Skin epidermis (tissue), 12 donors: ENCODE results near the gene HMX1.

ENCODE experiments used
- H3K27ac ChIP-seq, 21 experiments: fragments of 200-600 bp; sonication (generic) in 11 of 21; one replicate each; pipeline ENCODE4 v1.5.0; 2020; ENCODE audit warnings: mild to moderate bottlenecking in 3 of 21, inconsistent platforms in 2 of 21, moderate library complexity in 2 of 21
- H3K4me3 ChIP-seq, 7 experiments: fragments of 200-600 bp; sonication (generic) in 2 of 7; one replicate each; pipeline ENCODE4 v1.5.0; 2020; ENCODE audit warnings: inconsistent platforms in 2 of 7, mild to moderate bottlenecking in 2 of 7, moderate library complexity in 1 of 7

HMX1 gene

DNA sequence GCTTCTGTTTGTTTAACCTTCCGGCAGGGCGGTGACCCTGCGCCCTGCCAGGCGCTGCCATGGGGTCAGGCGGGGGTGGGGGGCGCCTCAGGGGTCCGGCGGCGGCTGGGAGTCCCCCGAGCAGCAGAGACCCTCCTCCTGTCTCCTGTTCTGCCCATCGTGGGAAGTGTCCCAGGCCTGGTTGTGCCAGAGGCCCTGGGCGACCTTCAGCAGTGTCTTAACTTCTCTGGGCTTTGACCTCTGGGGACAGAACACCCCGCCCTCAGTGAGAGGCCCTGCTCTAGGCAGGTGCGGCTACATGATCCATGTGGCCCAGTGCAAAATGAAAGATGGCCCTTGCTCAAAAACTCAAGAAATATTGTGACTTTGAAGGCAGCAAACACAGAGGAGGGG is 22.8 kb upstream of the HMX1 start:
- Histone ChIP-seq H3K27ac (no peak overlapping the region), H3K4me3 (no peak overlapping the region)

DNA sequence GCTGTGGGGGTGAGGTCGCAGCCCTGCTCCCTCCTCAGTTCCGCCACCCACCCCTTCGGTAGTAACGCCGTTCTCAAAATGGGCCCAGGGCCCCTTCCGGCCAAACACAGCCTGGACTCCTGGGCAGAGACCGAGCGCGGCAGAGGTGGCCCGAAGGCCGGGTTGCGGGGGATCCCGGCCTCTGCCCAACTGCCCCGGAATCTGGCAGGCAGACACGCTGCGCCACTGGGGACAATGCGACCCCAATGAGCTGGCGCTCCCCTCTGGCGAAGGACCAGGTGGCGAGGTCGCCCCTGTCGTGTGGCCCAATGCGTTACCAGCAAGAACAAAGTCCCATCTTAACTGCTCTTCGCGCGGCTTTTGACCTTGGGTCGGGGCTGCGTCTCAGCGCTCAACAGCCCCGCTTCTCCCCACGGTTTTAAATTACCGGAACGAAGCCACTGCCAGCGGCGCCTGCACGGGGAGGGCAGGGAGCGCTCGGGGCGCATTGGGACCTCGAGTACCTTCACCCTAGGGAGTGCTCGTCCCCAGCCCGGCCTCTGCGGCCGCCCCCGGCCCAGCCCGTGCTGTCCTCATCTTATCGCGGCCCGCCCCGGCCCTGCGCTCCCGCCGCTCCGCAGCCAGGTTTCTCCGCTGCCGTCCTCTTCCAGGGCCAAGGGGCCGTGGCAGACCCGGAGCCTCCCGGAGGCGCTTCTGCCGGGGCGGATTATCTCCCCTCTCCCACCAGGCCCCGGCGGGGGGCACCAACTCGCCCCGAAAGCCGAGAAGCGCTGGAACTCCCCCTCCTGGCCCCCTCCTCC is 22.2 kb upstream of the HMX1 start:
- H3K4me3 ChIP-seq: no peak overlapping the region
- H3K27ac ChIP-seq: peak overlapping the region in 1 of 21 experiments; percentile 63

DNA sequence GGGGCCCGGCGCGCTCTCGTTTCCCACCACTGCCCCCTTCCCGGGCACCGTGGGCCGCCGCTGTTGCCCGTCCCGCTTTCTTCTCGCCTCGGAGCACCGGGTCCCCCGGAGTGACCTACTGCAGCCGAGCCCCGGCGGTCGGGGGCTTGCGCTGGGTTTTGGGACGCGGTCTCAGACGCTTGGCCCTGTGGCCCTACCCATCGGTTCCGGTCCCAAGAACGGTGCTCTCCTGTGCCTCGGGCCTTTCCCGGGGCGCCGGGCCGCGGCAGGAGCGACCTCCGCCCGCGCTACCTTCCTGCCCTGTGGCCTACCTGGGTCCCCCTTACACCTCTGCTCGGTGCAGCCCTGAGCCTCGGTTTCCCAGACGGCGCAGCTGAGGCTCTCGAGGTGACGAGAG is 21.6 kb upstream of the HMX1 start:
- peak overlapping the region in 1 of 21 experiments; percentile 63 for H3K27ac ChIP-seq
- no peak overlapping the region for H3K4me3 ChIP-seq

DNA sequence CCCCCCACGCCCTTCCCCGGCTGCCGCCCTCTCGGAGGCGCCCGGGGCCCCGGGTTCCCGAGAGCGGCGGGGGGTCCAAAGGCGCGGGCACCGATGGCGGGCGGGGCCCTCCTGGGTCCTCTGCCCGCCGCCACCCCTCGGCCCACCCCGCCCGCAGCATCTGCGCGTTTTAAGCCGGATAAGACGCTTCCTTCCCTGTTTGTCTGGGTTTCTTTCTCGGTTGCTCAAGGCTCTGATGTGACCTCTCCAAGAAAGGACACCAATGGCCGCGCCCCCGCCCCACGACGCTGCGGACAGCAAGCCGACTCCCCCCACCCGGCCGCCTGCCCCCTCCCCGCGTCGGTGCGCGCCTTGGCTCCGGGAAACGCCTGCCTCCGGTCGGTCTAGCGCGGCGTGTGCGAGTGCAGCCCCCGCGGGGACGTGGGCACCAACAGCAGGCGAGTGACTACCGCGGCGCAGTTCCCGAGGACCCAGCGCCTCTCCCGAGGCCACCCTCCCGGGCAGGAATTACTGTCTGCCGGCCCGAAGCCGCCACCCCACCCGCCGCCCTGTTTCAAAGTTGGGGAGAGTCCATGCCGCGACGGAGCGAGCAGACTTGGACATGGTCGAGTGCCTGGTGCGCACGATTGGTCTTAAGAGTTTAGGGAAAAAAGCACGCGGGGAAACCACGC is 21.1 kb upstream of the HMX1 start:
- peak overlapping the region in 1 of 21 experiments; percentile 63 for H3K27ac ChIP-seq
- no peak overlapping the region for H3K4me3 ChIP-seq

DNA sequence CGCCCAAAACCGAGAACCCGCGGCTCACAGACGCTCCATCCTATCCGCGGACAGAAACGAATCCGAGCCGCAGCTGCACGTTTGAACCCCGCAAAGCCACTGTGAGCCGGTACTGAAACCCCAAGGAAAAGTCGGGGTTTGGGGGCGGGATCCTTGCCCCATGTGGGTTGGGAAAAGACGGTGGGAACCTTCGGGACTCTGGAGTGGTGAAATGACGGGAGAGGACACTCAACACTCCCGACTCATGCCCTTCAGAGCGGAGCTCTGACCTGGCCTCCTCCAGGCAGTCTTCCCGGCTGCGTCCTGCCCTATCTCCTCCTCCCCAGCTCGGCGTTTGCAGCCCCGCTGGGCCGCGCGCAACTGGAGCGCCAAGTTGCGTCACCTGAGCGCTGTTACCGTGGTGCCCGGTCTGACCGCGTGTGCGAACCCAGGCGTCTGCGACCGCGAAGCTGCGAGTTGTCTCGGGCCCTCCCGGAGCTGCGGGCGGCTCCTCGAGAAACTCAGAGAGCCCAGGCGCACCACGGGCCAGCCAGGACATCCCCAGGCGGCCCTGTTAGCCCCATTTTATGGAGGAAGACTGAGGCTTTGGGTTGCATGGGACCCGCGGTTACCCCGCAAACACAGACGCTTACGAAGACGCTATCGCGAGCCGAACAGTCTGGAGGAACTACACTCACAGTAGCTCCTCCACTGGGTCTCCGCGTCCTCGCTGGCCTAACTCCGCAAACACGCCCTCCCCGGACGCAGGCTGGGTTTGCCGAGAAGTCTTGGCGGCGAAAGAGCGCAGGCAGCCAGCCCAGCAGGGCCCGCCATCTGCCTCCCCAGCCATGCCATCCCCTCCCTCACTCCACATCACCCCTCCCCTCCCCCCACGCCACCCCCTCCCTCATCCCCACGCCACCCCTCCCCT is 20.3 kb upstream of the HMX1 start:
- Histone ChIP-seq H3K27ac (no peak overlapping the region), H3K4me3 (no peak overlapping the region)

DNA sequence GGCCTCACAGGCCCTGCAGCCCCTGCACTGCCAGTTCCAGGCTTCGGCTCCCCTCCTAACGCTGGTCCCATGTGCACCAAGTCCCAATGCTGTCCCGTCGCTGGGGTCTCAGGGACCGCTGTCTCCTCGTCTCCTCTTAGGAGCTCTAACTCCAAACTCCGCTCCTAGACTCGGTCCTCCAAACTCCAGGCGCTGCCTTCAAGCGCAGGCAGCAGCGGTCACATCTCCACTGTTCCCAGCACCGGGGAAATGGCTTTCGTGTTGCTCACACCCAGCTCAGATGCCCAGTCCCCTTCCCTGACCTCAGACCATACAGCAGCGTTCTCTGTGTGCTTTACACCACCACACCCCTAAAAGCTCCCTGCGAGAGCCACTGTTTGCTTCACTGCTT is 19.6 kb upstream of the HMX1 start:
- Histone ChIP-seq H3K4me3 (no peak overlapping the region), H3K27ac (no peak overlapping the region)

DNA sequence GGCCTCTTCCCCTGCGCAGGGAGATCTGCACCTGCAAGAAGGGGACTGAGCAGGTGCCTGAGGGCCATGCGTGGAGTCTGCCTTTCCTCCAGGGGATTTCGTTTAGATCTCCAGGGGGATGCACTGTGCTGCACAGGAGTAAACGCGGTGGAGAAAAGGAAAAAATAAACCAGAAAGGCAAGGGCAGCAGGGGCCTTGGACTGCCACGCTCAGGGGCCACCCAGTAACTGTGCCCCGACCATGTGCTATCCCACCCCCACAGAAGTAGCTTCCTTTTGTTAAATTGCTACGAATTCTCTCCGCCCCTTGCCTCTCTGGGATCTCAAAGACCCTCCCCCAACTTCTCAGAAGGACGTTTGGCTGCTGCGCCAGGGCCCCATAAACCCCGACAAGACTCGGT is 17.2 kb upstream of the HMX1 start:
- Histone ChIP-seq H3K4me3 (no peak overlapping the region), H3K27ac (no peak overlapping the region)

DNA sequence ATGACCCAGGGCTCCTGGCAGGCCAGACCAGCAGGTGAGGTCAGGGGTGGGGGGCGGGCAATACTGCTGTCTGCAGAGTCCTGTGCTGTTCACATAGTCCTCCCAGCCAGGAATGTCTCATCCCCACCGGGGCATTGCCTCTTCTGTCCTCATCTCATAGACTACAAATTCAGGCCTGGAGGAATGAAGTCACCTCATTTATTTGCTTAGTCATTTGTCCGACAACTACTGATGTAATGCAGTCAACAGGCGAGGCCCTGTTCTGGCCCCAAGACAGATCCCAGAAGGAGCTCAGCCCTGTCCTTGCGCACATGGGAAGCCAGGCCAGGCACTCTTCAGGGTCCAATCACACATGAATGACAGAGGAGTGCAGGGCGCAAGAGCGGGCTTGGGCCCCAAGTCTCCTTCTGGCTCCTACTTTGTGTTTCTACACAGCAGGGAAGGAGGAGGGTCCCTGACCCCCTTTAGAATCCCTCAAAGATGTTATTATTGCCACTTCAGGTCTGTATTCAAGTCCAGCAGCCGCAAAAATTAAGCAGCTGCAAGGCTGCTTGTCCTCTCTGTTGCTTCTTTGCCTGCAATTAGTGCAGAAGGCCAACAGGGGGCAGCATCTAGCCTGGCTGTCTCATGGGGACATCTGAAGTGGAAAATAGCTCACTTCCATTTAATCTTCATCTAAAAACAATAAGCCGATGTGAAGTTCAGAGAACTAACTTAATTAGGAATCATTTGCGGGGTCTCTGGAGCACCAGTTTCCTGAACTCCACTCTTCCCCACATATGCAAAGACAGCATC is 15.2 kb upstream of the HMX1 start:
- Histone ChIP-seq H3K27ac (no peak overlapping the region), H3K4me3 (no peak overlapping the region)

DNA sequence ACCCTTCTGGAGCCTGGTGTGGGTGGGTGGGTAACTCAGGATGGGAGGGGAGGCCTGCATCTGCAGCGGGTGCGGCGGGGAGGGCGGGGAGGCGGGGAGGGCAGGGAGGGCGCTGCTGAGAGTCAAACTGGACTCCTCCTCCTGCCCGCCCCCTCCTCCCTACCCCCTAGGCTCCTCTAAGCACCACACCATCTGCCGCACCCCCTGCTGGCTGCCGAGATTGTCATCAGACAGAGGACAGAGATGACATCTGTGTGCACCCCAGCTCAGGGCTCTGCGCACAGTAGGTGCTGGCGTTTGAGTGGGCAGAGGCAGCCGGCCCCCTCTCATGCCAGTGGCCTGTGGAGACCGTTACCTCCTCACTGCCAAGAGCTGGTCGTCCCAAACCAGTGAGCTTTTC is 10.6 kb upstream of the HMX1 start:
- Histone ChIP-seq H3K4me3 (no peak overlapping the region), H3K27ac (no peak overlapping the region)

DNA sequence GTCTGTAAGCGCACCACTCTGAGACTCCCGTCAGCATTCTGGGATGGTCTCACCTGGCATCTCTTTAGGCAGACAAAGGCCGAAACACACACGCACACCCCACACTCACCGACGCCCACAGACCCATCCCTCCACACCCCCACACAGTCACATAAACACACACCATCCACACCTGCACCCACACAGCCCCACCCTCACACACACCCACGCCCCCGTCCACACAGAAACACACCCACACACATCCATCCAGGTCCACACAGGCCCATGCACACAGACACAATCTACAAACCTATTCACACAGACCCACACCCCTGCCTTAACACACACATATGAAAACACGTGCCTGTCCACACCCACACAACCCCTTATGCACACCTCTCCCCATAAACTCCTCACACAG is 9.2 kb upstream of the HMX1 start:
- Histone ChIP-seq H3K4me3 (no peak overlapping the region), H3K27ac (no peak overlapping the region)

DNA sequence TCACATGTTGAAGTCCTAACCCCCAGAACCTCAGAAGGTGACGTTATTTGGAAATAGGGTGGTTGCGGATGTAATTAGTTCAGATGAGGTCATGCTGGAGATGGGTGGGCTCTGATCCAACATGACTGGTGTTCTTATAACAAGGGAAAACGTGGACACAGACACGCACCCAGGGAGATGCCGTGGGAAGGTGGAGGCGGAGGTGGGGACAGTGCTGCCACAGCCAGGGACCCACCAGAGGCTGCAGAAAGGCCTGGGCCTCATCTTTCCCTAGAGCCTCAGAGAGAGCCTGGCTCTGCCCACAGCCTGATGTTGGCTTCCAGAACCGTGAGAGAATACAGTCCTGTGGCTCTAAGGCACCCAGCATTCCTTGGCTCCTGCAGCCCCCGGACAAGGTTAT is 7.9 kb upstream of the HMX1 start:
- Histone ChIP-seq H3K4me3 (no peak overlapping the region), H3K27ac (no peak overlapping the region)

DNA sequence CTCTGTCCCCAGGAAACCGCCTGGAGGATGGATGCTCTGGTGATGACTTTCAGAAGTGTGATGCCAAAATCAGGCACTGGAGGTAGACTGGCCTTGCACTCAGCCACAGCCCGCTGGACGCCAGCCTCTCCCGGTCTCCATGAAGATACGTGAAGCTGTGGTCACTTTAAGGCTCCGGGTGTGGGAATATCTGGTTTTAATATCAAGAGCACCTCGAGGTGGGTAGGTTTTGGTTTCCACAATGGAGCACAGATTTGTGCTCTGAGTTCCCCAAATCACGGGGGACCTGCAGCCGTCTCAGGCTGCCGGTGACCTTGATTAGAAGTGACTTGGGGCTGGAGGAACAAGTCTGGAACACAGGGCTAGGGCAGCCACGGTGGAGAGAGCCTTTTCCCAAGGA is 6.8 kb upstream of the HMX1 start:
- Histone ChIP-seq H3K4me3 (no peak overlapping the region), H3K27ac (no peak overlapping the region)

DNA sequence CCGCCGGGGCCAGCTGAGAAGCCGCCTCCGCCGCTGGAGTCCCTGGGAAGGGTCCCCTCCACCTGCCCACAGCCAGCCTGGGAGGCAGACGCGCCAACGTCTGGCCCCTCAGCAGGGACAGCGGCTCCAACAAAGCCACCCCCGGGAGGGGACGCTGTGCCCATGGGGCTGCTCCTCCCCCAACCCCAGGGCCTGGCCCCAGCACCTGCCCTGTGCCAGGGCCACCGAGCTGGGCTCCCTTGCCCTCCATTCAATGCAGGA is 6.1 kb upstream of the HMX1 start:
- no peak overlapping the region for H3K27ac ChIP-seq
- H3K4me3 ChIP-seq: no peak overlapping the region

DNA sequence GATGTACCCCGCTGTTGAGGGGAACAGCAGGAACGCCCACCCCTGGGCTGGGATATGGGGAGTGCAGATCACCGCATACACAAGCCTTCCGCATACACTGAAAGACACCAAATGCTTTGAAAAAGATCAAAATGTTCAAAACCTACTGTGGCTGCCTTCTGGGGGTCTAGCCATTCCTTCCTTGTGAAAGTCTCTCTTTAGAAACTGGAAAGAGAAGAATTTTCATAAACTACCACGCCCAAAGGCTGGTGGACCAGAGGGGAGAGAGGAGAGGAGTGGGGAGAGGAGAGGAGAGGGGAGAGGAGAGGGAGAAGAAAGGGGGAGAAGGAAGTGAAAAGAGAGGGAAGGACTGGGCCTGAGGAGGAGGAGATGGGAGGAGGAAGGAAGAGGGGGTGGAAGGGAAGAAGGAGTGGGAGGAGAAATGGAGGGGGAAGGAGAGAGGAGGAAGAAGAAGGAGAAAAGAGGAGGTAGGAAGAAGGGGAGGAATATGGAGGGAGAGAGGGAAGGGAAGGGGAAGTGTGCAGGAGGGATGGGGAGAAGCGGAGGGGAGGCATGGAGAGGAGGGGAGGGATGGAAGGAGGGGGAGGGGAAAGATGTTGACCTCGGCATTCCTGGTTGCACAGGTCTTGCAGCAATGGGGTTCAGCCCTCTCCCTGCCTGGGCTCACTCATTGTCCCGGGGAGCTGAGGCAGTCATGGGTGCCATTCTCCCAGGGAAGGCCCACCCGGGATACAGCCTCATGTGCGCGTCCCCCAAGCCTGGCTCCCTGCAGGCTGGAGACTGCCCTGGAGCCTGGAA is 5.5 kb upstream of the HMX1 start:
- Histone ChIP-seq H3K27ac (no peak overlapping the region), H3K4me3 (no peak overlapping the region)

DNA sequence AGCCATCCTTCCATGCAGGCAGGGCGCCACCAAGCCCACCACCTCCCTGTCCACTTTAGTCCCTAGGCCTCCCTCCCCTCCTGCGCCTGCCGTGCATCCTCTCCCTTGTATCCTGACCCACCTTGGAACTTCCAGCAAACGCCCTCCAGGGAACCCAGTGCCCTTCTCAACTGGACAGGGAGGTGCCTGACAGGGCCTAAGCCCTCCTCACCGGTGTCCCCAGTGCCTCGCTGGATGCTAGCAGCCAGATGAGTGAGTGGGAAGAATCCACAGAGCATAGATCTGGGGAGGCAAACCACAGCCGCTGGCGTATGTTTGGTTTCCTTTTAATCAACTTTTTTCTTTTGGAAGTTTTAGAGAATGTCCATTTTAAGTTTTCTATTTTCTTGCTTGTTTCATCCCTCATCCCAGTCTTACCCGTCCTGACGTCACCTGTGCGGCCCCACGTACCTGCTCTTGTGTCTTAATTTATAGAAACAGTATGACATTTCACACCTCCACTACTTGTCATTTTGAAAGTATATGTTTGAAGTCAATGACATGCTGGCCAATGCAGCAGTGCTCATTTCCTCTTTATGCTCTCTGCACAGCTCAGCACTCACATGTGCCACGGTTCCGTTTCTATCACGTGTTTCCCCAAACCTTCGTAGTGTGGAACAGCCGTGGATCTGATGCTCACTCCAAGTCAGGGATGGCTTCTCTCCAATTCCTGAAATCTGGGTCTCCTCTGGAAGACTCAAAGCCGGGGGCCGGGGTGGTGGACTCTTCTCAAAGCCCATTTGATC is 3.4 kb upstream of the HMX1 start:
- H3K4me3 ChIP-seq: no peak overlapping the region
- H3K27ac ChIP-seq: no peak overlapping the region

DNA sequence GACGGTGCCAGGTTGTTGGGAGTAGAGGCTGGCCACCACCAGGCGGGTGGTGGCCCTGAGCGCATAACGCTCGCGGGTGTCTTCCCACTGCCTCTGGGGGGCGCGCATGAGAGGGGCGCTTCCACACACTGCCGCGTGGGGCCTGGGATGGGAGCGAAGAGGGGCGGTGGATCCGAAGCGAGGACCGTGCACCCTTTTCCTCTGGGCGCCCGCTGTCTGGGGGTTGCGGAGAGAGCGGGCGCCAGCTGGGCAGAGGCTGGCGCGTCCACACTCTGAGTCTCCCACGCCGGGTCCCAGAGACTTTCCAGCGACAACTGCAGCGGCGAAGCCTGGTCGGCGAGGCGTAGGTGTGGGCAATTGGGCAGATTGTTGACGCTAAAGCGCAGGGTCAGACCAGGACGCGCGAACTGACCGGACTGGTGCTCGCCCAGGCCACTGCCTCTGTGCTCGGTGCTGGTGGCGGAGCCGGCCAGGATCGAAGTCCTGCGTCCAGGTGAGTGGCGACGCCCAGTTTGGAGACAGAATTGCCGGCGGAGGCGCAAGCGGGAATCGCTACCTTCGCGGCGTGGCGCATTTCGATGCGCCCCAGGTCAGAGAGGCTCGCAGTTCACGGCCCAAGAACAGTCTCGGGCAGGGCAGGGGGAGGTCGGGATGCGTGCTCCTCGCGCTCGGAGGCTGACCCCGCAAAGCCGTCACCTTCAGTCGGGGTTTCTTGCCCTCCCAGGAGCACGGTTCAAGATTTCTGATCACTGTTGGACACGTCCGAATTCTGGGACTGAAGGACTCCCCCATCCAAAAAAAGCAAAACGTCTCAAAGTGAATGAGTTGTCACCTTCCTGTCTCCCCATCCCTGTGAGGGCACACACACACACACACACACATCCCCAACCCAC is 2.6 kb upstream of the HMX1 start:
- no peak overlapping the region for H3K27ac ChIP-seq

DNA sequence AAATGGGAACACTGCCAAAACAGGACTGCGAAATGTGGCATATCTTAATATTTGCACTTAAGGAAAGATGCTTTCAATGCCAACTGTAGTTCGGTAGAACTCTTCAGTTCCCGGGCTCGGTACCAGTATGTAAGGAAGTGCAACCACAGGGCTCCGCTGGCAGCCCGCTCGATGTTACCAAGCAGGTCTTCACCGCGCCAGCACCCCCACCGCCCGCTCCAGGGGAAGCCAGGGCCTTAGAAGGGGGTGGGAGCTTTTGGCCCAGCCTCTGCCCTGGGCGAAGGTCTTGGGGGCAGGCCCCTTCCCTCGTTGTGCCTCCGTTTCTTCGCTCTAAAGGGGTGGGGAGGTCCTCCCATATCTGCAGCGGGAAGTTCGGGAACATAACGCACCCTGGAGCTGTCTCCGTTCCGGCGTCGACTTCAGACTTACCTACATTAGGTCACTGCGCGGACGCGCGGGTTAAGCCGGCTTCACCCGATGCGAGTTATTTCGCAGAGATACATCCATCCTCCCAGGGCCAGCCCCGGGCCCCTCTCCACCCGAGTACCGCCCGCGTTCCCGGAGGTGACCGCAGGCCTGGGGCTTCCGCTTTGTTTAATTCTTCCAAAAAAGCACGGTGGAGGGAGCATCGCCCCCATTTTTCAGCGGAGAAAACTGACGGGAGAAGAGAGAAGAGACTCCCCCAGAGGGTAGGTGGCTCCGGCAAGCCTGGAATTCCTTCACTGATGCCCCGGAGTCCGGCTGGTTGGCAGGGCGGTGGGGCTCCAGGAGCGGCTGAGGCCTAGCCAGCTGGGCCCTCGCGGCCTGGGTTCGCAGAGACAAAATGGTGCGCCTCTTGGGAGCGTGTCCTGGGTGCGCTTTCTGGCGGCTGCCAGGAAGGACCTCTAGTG is 1.0 kb upstream of the HMX1 start:
- H3K27ac ChIP-seq: no peak overlapping the region
- H3K4me3 ChIP-seq: no peak overlapping the region

More for the DNA sequence above, 2.6 kb upstream of the HMX1 start:
- H3K4me3 ChIP-seq: no peak overlapping the region
